ELR (cell line): ENCODE measurements around the gene CIT.
A peak's percentile ranks its signal among the peaks of the same experiment; 100 is the strongest.

Experiments
- DNase-seq: peaks from one replicate; pipeline ENCODE4 v3.0.0-alpha.2; 2015; ENCODE audit warnings: low read depth

Gene CIT

DNA sequence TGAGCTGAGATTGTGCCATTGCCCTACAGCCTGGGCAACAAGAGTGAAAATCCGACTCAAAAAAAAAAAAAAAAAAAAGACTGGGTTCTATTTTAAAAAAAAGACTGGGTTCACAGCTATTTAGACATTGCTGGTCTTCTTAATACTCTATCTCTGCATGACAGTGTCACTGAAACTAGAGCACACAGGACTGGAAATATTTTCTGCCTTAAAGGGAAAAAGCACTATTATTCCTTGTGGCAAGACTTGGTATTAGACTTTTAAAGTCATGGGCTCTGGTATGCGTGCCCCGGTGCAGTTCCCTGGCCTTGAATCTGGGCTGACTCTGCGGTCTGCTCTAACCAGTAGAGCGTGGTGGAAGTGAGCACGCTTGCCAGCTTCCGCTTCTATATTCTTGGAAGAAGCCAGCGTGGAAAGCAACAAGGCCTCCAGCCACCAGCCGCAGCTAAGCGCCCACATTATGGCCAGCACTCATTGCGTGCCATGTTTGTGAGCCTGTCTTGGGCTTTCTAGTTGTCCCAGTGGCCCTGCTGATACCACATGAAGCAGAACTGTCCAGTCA, 177.8 kb downstream of the CIT start:
- no peak for DNase-seq

DNA sequence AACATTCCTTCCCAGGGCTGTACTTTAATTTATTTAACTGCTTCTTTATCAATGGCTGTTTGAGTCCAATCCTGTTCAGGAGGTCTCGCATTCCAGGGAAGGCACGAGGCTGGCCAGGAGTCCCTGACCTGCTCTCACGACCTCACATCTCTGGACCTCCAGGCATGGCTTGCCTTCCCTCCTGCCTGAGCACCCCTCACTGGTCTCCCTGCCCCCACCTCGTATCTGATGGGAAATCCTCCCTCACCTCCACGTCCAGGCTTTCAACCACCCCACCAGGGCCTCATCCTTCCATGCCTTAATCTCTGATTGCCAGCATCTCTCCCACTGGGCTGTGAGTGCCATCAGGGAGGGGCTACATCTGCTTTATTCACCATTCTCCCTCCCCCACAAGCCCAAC, 180.2 kb downstream of the CIT start:
- DNase-seq: no peak

DNA sequence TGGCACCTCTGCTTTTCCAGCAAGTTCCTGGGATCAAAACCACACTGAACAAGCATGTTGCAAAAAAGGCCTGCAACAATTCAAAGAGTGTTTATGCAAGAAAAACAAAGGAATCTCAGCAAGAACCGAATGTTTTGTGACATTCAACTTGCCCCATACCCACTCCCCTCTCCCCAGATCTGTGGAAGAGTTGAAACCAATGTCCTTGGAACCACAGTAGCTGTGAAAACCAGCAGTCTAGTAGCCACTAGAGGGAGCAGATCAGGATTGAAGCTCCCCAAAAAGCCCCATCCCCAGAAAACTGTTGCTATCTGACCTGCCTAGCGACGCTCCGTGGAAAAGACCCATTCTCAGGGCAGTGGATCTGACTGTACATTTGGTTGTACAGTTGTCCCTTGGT, 182.1 kb downstream of the CIT start:
- DNase-seq: peak; percentile 29

DNA sequence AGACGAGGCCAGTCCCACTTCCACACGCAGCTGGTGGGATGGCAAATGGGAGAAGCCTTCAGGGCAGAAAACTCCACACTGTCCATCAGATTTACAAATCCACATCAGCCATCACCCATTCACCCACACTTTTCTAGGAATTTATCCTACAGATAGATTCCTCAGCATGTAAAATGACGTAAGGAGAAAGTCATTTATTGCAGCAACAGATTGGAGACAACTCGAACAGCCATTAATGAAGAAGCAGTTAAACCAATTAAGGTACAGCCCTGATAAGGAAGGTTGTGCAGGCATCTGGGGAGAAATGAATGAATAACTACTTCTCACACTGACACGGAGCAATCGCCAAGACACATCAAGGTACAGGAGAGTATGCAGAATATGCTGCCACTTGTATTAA, 183.0 kb downstream of the CIT start:
- DNase-seq: no peak

DNA sequence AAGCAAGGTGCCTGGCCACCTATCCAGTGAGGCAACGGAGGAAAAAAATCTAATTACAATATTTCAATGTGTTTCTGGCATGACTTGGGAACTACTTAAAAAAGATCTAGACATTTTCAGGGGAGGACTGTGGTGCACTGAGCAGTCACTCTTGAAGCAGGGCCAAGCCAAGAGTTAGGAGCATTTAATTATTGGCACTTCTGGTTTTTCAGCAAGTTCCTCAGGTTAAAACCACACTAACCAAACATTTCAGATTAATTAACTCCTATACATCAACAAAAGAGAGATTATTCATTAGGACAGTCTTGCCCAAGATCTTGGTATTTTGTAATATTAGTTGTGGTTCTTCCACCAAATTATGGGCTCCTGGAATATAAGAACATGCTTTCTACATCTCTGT, 183.6 kb downstream of the CIT start:
- DNase-seq: no peak

DNA sequence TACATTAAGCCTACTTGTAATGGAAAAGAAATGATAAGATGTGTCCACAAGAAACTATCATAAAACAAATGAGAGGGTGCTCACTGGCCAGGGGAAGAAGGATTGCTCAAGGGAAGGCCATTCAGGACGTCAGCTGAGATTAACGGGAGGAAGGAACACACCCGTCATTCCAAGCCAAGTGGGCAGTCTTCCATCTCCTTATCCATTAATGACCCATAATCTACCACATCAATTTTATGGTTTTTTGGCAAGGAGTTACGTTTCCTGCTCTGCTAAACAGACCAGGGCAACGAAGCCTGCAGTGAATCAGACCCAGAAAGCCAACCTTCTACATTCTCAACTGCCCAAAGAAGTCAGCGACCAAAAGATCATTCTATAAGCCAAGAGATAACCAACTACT, 184.1 kb downstream of the CIT start:
- DNase-seq: peak; percentile 78

DNA sequence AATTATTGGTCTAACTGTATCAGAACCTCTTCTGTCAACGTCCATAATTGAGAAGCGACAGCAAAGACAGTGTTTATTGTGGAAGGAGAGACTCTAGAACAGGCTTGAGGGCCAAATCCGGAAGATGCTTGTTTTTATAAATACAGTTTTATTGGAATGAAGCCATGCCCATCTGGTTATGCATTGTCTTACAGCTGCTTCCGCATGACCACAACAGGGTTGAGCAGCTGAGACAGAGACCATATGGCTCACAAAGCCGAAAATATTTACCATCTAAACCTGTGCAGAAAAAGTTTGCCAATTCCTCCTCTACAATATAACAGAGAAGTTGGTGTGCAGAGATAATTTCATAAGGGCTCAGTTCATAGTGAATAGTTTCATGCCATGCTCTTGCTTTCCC, 184.7 kb downstream of the CIT start:
- DNase-seq: no peak

DNA sequence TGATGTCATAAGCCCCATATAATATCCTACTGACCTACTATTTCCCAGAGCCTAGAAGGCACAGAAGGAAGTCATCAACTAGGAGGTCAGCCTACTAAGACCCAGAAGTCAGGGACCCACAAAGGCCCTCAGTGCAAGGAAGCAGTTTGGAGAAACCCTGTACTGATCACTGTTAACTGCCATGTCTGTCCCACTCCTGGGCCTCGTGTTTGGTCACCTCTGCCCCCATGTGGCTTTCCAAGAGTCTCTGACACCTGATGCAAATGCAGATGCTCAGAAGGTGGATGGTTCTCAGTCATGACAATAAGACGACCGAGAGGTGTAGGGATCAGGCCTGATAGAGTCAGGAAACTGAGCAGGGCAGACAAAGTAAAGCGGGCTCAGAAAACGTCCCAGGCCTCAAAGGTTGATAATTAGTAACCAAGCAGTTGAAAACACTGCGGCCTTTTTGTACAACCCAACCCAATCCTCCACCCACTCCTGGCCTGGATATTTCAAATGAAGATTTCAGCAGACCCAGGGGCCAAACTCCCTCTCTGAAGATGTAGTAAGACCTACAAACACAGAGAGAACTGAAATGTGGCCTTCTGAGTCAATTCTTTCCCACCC, 185.8 kb downstream of the CIT start:
- no peak for DNase-seq

DNA sequence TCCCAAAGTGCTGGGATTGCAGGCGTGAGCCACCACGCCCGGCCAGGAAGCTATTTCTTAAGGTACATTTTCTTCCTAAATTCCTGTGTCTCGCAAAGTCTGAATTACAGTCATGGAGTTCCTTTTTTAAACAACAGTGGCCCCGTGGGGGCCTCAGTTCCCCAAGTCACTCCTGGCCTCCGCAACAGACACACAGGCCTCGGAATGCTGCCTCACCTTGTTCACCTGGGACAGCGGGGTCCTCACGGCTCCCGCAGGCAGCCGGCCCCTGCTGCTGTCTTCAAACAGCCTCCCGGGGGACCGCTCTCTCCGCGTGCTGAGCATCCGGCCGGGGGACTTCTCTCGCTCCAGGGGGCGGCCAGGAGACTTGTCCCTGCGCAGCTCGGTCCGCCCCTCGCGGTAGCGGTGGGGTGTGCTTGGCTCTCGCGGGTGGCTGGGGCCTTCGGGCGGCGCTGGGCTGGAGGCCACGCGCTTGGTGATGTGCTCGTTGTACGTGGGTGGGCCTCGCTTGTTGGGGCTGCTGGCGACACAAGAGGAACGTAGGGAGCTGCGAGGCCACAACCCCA, 187.1 kb downstream of the CIT start:
- DNase-seq: no peak

DNA sequence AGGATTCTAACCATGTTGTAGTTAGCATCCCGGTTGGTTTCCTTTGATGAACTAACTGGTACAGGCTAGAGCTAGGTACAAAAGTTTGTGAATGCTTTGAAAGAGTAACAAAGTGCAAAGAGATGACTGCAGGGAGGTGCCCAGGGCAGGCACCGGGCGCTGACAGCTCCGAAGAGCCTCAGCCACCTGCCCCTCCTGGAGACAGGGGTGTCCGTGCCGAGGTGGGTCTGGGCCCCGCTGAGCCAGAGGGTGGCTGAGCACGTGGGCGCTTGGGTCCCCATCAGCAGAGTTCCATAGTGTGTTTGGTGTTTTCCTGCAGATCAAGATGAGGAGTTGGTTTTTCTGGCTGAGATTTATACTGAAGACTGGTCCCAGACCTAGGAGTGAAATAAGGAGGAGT, 189.2 kb downstream of the CIT start:
- DNase-seq: no peak

DNA sequence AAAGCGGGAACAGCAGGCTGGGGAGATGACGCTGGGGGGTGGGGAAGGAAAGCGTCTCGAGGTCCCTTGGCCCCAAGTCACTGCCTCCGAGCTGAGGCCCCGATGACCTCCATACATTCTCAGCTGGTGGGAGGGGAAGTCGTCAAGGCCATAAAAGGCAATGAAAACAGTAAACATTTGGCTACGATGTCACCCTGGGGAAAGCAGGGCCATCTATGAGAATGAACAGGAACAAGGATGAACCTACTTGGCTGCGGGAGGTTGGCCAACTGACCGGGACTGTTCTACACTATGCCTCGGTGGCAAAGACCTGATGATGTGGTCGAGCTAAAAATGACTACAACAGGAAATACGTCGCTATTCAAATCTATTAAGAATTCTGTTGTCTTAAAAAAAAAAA, 189.7 kb downstream of the CIT start:
- no peak for DNase-seq

DNA sequence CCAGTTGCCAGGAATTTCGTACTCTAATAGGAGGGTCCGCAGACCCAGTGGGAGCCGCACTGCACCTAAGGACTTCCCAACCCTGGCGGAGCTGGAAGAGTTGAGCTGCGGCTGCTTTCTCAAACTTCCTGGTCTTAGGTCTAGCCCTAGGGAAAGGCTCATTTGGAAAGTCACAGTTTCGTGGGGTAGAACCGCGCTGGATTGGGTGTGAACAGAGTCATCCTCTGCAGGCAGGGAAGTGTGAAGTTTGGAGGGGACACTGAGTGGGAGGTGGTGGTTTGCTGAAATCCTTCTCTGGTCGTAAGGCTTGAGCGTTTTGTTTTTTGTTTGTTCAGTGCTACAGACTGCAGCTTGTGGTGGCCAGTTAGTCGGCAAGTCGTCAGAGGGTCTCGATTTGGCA, 190.3 kb downstream of the CIT start:
- DNase-seq: no peak

DNA sequence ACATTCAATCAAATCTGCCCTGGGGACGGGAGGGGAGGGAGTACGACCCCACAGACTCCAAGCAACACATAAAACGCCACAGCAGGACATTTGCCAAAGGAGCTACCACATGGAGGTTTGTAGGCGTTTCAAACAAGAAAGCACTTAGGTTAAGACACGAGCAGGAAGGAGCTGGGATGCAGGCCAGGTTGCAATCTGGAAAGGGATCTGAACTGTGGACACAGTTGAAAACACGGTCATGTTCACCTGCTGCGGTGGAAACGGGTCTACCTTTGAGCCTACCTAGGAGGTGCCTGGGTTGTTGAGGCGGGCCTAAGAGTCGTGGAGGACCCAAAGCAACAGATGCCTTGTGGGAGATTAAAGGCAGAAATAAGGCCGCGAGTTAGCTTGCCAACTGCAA, 190.8 kb downstream of the CIT start:
- DNase-seq: no peak

DNA sequence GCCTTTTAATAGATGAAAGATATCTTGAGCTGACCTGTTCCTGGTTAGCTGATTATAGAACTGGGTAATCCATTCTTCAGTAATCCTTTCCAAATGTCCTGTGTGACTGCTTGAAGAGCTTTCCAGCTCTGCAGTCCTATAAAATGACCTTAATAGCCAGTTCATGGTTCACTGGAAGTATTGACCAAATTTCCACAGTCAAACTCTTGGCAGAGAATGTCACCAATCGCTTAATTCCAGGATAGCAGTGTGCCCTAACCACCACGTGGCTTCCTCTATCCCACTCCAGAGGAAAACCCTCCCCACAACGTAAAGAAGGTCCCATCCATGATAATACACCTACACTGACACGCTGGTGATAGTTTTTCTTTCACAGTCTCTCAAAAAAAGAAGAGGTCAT, 191.7 kb downstream of the CIT start:
- no peak for DNase-seq

DNA sequence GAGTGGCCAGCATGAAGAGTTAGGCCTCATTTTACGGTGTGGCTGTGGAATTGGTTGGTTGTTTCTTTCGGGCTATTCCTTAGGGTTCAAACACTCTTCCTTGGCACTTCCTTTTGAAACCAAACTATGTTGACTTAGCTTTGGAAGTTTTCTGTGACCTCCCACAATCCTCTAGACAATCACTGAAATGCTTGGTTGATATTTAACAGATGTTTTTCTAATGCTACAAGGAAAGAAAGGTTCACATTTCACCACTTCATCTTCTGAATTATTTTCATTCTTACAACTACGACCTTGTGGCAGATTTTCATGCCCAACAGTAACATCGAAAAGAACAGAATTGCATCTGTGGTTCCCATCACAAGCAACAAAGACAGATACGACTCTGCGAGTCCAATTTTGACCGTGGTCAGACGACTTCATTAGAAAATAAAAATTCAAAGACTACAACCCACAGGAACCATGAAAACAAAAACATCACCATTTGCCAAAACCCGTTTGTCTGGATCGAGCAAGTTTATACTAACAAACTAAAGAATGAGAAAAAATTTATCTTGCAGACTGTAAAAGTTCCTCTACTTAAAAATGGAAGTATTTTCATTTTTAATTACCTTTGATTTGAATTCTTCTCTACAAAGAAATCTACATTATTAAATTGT, 192.3 kb downstream of the CIT start:
- DNase-seq: no peak

DNA sequence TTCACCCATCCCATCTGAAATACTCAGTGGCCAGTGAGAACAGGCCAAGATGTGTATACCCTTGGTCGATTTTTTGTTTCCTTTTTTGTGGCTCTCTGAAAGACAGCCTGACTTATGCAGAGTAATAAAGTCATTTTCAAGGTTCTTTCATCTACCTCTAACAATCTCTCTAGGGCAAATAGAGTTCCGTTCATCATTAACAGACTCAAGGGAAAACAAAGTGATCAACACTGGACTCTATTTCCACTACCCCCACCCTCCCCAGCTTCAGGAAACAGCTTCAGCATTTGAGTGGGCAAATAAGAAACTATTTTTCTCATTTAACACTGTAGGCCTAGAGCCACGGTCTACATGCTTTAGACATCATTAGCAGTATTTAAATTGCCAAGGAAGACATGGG, 193.3 kb downstream of the CIT start:
- DNase-seq: no peak

DNA sequence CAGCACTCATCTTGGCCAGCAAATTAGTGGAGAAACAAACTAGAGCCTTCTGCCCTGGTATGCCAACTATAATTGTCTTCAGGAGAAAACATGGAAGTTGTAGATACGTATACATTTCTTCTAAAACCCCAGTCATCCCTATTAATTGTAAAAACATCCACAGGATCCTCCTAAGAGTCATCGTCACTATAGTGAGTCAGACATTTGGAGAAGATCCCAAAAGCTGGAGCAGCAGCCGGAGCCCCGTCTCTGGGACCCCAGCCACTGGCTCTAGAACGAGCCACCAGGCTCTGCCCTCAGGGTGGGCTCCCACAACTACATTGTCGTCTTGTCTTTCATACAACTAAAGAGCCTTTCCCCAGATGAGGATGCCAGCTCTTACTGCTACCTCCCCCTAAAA, 193.7 kb downstream of the CIT start:
- DNase-seq: peak; percentile 78

DNA sequence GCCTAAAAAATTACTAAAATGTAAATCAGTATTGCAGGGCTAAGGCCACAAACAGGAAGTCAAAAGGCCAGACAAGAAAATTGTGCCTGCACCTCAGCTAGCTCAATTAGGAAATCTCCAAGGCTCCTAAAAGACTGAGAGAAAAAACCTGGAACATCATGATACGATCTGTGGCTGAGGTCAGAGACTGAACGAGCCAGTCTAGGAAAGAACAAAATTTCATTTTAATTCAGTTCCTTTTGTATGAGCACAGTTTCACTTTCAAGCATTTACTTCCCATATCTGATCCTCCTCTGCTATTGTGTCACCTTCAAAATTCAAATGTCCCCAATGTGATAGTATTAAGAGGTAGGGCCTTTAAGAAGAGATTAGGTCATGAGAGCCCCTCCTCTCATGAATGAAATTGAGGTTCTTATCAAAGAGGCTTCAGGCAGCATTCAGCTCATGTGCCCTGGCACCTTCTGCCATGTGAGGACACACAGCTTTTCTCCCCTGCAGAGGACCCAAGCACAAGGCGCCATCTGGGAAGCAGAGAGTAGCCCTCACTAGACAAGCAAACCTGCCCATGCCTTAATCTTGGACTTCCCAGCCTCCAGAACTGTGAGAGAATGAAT, 194.4 kb downstream of the CIT start:
- no peak for DNase-seq

DNA sequence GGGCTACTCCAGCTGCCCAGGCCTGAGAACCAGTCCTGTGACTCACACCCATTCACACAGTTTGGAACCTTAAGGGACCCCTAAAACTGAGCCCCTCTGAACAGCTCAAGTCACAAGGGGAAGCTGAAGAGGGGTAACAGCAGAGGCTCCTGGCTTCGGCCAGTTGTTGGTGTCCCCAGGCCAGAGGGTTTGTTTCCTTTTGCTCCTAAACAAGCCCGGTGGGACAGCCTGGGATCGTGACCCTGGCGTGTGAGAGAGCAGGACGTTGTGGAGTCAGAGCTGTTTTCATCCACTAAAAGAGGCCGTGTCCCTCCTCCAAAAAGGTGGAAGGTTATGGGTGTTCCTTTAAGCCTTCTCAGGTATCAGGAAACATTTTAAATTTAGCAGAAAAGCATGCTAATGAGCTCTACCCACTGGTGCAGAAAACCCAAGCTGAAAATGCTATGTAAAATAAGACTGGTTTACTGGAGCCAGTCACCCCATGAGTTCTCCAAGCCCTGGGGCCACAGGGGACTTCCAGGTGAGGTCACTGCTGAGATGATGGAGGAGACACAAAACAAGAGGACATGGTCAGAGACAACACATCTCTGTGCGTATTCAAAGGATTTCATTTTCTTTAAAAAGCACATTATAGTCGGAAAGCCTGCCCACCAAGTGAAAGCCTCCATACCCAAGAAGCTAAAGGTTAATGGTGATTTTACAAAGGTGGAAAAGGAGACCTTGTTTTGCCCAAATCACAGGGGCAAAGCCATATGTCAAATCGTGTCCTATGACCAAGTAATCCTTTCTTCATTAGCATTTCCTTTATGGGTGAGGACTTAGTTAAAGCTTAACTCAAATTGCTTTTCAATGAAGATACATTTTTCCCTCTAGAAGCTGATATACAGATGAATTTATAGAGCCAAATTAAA, 195.1 kb downstream of the CIT start:
- no peak for DNase-seq

DNA sequence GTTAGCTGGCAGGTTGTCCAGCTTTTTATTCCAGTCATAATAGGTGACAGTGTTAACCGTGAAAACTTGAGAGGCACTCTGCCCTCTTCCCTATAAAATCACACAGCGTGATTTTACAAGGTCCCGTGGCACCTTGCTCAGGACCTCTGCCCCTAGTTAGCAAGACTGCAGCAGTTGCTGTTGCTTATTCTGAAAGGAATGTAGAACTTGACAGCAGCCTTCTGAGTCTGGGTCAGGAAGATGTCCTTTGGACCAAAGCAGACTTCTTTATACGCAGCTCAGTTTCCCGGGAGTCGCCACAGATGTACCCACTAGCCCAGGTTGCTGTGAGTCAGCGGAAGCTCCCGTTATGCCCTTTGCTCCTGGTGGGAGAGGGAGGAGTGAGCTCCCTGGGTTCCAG, 196.0 kb downstream of the CIT start:
- DNase-seq: no peak

DNA sequence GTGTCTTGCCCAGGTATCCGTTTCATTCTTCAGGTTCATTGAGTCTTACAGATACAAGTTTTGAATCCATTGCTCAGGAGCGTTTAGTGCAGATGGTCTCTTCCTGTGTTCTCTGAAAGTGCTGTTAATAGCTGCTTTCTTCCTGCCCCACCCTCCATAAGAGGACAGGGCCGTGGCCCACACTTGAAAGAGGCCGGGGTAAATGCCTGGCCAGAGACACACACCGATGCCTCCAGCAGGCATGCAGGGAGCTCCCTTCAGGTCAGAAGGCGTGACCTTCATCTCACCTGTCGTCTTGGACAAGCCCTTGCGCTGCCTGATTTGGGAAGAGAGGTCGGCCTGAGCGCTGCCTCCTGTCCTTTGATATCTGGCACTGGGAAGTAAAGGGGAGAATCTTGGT, 197.6 kb downstream of the CIT start:
- no peak for DNase-seq

DNA sequence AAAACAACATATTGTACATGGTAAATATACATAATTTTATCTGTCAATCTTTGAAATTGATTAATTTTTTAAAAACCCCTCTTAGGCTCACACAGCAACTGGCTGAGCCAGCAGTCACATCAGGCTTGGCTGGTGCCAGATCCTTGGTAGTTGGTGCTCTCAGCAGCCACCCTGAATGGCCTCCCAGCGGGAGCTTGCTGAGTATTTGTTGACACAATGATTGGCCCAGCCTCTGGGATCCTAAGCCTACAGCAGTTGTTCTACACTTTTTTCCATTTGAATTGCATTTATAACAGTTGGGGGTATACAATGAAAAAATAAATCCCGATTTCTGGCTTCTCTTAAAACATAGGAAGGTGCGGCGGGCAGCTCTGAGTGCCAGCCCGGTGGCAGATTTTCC, 198.0 kb downstream of the CIT start:
- no peak for DNase-seq
